Testis (tissue), 2 donors: ENCODE measurements around the gene DIO2.

Experiments
- POLR2A ChIP-seq: fragments of 450-650 bp; IDR thresholded peaks from one replicate; pipeline ENCODE4 v1.6.1; 2017; ENCODE audit warnings: antibody characterized with exemption, mild to moderate bottlenecking, moderate library complexity
- TF ChIP-seq, protein P1 (sequence below), 3 experiments: fragments of 450-650 bp in 2 of 3; fragments of 200-600 bp in 1 of 3; sonication (generic) in 1 of 3; IDR thresholded peaks; one replicate each; pipeline ENCODE4 v1.5.1; 2016 to 2019; ENCODE audit warnings: antibody characterized with exemption in 3 of 3, mild to moderate bottlenecking in 2 of 3, moderate library complexity in 1 of 3

DNA sequence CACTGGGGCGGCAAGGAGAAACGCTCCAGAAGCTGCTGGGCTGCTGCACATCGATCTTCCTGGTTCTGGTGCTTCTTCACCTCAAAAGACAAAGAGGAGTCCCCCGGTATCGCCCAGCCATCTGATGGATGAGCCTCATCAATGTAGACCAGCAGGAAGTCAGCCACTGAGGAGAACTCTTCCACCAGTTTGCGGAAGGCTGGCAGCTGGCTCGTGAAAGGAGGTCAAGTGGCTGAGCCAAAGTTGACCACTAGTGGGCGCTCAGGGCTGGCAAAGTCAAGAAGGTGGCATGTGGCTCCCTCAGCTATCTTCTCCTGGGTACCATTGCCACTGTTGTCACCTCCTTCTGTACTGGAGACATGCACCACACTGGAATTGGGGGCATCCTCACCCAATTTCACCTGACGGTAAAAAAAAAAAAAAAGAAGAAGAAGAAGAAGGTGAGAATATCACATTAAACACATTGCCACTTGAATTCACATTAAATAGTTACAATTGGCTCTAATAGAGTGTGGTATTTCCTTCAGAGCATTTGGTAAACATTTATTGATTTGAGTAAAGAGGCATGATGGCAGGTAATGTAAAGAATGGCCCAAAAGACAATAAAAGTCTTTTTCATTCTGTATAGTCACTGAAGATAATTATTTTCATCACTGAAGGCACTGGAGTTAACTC is 8.3 kb downstream of the DIO2 start:
- TF ChIP-seq POLR2A, result no peak
- TF ChIP-seq, protein P1, sequence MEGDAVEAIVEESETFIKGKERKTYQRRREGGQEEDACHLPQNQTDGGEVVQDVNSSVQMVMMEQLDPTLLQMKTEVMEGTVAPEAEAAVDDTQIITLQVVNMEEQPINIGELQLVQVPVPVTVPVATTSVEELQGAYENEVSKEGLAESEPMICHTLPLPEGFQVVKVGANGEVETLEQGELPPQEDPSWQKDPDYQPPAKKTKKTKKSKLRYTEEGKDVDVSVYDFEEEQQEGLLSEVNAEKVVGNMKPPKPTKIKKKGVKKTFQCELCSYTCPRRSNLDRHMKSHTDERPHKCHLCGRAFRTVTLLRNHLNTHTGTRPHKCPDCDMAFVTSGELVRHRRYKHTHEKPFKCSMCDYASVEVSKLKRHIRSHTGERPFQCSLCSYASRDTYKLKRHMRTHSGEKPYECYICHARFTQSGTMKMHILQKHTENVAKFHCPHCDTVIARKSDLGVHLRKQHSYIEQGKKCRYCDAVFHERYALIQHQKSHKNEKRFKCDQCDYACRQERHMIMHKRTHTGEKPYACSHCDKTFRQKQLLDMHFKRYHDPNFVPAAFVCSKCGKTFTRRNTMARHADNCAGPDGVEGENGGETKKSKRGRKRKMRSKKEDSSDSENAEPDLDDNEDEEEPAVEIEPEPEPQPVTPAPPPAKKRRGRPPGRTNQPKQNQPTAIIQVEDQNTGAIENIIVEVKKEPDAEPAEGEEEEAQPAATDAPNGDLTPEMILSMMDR (IDR thresholded peaks at IDR 0.05), result peak in 2 of 3 experiments; percentile 18 to 24
